NCI-H1417 treated with DMSO at 0.1 percent for 48 hours (cell line): ENCODE results near the gene JAM3.
A peak's percentile ranks its signal among the peaks of the same experiment; 100 is the strongest.

Experiments used
- DNase-seq: peaks from one replicate; lab custom pipeline; 2025; lab: John Stamatoyannopoulos, UW

JAM3 gene

DNA sequence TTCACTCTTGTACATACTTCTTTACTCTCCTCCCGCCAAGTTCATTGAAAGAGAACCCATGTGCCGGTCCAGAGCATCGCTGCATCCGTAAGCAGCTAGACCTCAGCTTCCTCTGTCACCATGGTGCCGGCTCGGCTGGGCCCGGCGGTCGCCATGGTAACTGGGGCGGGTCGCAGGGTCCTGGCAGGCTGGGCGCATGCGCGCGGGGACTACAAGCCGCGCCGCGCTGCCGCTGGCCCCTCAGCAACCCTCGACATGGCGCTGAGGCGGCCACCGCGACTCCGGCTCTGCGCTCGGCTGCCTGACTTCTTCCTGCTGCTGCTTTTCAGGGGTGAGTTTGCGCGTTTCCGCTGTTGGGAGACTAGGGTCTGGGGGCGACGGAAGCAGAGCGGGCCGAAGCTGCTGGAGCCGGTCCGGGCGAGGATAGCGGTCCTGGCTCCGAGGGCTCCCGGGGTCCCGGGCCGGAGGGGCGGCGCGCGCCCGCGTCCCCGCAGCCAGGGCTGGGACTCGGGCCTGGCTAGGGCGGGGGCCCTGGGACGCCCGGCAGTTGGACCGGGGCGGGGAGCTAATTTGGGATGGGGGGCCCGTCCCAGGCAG, at the start of gene JAM3:
JAM3 (plus strand) TSS at position 244 of the 597 bp plus-strand sequence; CDS start at position 256, 12 bp downstream.
- DNase-seq = peak; percentile 88

GRCh38 chr11:134019500-134019899, 49.4 kb upstream of the JAM3 start:
- DNase-seq = no peak

- DNase-seq = no peak
Measured at GRCh38 chr11:134020598-134020997, 48.3 kb upstream of the JAM3 start.

DNA sequence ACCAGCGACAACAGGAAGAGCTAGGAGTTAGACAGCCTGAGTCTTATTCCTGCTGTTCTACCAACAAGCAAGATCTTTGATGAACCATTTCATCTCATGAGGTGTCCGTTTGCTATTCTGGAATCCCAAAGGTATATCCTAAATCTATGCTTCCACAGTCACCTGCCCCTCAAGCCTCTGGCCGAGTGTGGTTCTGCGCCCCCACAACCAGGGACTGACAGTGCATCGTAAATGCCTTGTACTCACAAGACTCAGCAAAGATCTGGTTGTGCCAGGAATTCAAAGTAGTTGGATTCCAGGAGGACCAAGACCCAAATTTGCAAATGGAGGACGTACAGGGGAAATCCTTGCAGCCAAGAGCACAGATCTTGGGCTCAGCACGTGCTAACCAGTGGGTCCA, 47.5 kb upstream of the JAM3 start:
- DNase-seq = no peak

GRCh38 chr11:134022748-134023147, 46.1 kb upstream of the JAM3 start:
- no peak for DNase-seq

DNA sequence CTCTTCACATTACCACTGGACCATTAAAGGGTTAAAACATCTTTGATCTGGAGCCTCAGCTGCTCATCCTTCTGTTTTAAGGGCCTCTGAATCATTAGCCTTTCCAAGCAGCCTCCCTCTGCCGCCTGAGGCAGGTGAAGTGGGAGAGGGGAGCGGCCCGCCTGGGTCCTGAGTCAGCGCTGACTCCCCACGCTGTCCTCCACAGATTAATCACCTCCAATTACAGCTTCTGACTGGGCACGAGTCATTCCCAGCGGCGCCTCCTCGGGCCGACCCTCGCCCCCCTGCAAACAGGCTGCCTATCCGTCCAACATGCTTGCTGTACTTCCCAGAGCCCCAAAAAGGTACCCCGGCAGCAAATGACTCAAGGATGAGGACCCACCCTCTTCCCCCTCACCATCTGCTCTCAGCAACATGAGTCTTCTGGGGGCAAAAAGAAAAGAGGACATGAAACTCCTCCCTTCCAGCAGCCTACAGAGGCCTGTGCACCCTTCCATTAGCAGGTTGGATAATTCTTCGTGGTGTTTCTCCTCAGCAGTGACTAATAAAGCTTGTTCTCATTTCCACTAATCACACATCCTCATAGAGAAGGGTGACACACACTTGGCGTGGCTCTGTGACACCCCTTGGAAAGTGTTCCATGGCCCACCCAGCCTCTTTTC, 44.3 kb upstream of the JAM3 start:
- DNase-seq = no peak

DNA sequence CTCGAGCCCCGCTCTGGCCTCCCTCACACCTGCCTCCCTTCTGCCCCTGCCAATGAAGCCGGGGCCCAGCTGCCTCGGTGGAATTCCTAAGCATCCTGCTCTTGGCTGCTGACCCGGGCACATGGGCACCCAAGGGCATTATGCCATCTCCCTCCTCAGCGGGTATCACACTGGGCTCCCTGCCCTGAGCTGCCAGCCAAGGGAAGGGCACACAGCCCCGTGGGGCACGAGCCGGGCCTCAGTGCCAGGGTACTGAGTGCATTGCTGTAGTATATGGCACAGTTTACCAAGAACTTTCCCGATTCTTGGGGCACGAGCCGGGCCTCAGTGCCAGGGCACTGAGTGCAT, 43.8 kb upstream of the JAM3 start:
- no peak for DNase-seq

DNA sequence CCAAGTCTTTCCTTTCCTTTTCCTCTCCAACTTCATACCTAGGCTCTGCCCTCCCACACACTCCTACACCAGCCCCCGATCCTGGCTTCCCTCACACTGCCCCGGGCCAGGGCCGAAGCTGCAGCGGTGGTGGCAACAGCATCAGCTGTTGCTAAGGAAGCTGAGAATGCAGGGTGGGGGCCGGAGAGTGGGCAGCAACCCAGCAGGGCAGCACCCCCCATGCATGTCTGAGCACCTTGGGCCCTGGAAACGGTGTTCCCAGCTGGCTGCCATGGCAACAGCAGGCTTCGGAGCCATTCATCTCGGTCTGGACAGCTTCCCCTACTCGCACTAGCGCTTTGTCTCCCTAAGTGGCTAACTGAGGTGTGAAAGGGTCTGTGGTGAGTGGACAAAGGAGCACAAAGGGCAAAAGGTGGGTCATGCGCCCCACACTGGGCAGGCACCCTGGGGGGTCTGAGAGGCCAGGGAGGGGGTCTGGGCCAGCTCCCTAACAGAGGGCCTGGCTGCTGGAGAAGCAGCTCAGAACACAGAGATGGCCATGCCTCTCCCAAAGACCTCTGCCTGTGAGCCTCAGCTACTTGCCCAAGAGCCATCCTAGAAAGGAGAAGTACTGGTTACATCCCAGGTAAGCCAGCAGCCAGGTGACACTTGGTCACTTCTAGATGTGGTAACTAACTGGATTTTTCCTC, 42.1 kb upstream of the JAM3 start:
- peak; percentile 94 for DNase-seq

DNA sequence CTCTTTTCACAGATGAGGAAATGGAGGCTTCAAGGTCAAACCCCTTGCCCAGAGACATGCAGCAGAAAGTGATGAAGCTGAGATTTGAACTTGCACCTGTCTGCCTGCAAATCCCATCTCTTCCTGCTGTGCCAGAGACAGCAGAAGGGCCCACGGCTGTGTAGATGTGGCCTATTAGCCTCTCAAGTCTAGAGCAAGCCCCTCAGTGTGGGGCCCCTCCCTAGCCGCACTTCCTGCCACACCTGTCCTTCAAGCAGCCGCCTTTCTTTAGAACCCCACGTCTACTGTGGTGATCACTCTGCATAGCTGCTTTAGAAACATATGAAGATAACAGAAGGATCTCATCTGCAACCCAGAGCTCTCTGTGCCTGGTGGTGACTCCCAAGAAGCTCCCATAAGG, 41.2 kb upstream of the JAM3 start:
- no peak for DNase-seq

GRCh38 chr11:134028368-134028920, 40.4 kb upstream of the JAM3 start:
- no peak for DNase-seq

DNA sequence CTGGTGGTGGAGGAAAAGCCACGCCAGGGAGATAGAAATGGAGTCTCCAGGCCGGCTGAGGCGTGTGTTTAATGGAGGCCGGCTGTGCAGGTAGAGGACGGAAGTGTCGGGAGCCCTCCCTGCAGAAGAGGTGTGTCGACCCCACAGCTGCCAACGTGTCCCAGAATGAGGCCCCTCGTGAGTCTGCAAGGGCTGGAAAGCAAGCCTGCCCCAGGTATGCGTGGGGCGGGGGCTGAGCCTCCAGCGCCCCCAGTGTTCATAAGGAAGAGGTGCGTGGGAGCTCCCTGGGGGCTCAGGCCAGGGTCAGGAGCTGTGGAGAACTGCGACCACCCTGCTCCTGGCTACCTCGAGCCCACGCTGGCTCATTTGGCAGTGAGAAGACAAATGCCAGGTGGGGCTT, 38.0 kb upstream of the JAM3 start:
- no peak for DNase-seq

GRCh38 chr11:134032043-134032442, 36.8 kb upstream of the JAM3 start:
- DNase-seq = no peak

- DNase-seq = no peak
Measured at GRCh38 chr11:134032501-134033091, 36.3 kb upstream of the JAM3 start.

DNA sequence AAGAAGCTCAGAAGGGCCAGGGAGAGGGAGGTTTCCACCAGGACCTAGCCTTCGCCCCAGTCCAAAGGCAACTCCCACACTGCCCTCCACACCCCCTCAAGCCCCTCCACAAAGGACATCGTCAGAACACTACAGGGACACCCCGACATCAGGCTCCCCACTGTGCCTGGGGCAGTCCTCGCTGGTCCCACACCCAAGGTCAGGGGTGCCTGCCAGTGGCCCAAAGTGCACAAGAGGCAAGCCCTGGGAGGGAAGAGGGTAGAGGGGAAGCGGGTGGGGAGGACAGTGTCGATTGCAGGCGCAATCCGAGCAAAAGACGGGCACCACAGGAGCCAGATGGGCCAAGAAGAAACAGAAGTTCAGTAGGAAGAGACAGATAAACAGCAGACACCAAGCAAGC, 35.6 kb upstream of the JAM3 start:
- DNase-seq = no peak

GRCh38 chr11:134033696-134034491, 35.0 kb upstream of the JAM3 start:
- DNase-seq = peak; percentile 91

- DNase-seq = no peak
Measured at GRCh38 chr11:134034496-134035381, 34.1 kb upstream of the JAM3 start.

GRCh38 chr11:134036492-134037045, 32.3 kb upstream of the JAM3 start:
- no peak for DNase-seq

GRCh38 chr11:134037046-134037908, 31.6 kb upstream of the JAM3 start:
- no peak for DNase-seq

DNA sequence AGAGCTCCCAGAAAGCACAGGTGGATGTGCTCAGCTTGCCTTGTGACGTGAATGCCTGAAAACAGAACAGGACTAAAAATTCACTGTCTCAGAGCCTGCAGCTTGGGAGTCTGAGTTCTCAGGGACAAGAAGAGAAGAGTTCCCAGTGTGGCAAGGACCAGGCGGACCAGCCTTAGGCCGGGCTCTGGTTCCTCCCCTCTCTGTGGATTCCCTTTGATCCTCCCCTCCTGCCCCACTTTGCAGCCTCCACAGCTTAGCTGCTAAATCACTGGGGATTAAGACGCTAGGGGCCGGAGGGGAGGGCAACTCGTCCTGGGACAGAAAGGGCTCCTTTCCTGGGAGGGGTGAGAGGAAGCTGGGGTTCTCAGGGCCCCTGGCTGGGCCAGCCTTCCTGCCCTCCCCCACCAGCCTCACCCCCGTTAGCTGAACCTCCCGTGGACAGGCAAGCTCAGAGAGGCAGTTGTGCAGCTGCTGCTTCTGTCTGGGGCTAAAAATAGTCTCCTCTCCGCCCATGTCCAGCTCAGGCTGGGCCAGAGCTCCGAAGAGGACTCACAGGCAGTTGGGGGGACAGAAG, 29.9 kb upstream of the JAM3 start:
- DNase-seq = no peak
